CD14-positive monocyte (primary cell): ENCODE measurements around the gene ADM2. TPM values are rescaled to one million over a fixed set of nuclear protein-coding genes. Genes with fewer than 3 reads are reported as not detected.

Experiments
- DNase-seq, 3 donors: peaks; one replicate each; pipeline ENCODE4 v3.0.0-alpha.2; 2011 to 2022
- H2AFZ ChIP-seq: 2 replicates; pipeline ENCODE4 v1.6.0; 2012; ENCODE audit warnings: mild to moderate bottlenecking, low read depth, low read length, inconsistent platforms; ENCODE audit not compliant: insufficient read depth, poor library complexity, severe bottlenecking
- H3K27ac ChIP-seq, 2 donors: 1 replicate in 1 of 2; 2 replicates in 1 of 2; pipeline ENCODE4 v1.5.1; 2012 to 2013; ENCODE audit warnings: low read length in 2 of 2, control low read depth in 1 of 2, inconsistent platforms in 1 of 2, low read depth in 1 of 2, mild to moderate bottlenecking in 1 of 2
- H3K27me3 ChIP-seq, 2 donors: one replicate each; pipeline versions ENCODE4 v1.6.0 to v1.6.1; 2011 to 2013; ENCODE audit warnings: low read length in 2 of 2; ENCODE audit not compliant: control insufficient read depth in 2 of 2, insufficient read depth in 2 of 2
- H3K36me3 ChIP-seq, 2 donors: replicated peaks in 1 of 2; 1 replicate in 1 of 2; 2 replicates in 1 of 2; pipeline versions ENCODE4 v1.5.1 to v1.6.1; 2012 to 2013; ENCODE audit warnings: low read length in 2 of 2, control low read depth in 1 of 2, inconsistent platforms in 1 of 2, mild to moderate bottlenecking in 1 of 2; ENCODE audit not compliant: insufficient read depth in 2 of 2, control insufficient read depth in 1 of 2
- H3K4me1 ChIP-seq, 2 donors: 1 replicate in 1 of 2; 2 replicates in 1 of 2; pipeline versions ENCODE4 v1.5.1 to v1.6.1; 2012 to 2013; ENCODE audit warnings: low read length in 2 of 2, control low read depth in 1 of 2, inconsistent platforms in 1 of 2, mild to moderate bottlenecking in 1 of 2, moderate library complexity in 1 of 2; ENCODE audit not compliant: insufficient read depth in 2 of 2, control insufficient read depth in 1 of 2
- H3K4me2 ChIP-seq: replicated peaks from 2 replicates; pipeline ENCODE3; 2012; ENCODE audit warnings: low read length, moderate library complexity, mild to moderate bottlenecking; ENCODE audit not compliant: poor library complexity, severe bottlenecking; ENCODE audit errors: extremely low read depth
- H3K4me3 ChIP-seq, 3 experiments: fragments of 200-600 bp in 1 of 3; sonication (generic) in 1 of 3; replicated peaks in 1 of 3; 1 replicate in 2 of 3; 2 replicates in 1 of 3; pipeline ENCODE4 v1.5.1; 2011 to 2013; ENCODE audit warnings: low read length in 3 of 3, mild to moderate bottlenecking in 3 of 3, control low read depth in 2 of 3, low read depth in 2 of 3, inconsistent platforms in 1 of 3, moderate library complexity in 1 of 3
- H3K79me2 ChIP-seq: 2 replicates; pipeline ENCODE4 v1.6.0; 2012; ENCODE audit warnings: mild to moderate bottlenecking, control low read depth, inconsistent platforms, low read length, moderate library complexity; ENCODE audit not compliant: insufficient read depth
- H3K9ac ChIP-seq: 2 replicates; pipeline ENCODE4 v1.6.0; 2017; ENCODE audit warnings: low read length, mild to moderate bottlenecking; ENCODE audit not compliant: insufficient read depth, poor library complexity, severe bottlenecking
- H3K9me3 ChIP-seq, 2 donors: replicated peaks in 1 of 2; 1 replicate in 1 of 2; 2 replicates in 1 of 2; pipeline versions ENCODE4 v1.5.1 to v1.6.1; 2012 to 2013; ENCODE audit warnings: low read length in 2 of 2, control low read depth in 1 of 2; ENCODE audit not compliant: control insufficient read depth in 1 of 2, insufficient read depth in 1 of 2
- H4K20me1 ChIP-seq: 2 replicates; pipeline ENCODE4 v1.6.0; 2012; ENCODE audit warnings: mild to moderate bottlenecking, low read length, control low read depth, moderate library complexity; ENCODE audit not compliant: insufficient read depth
- H3K27ac Mint-ChIP-seq, 7 donors: one replicate each; pipeline ENCODE4 v1.8.0; 2020; ENCODE audit warnings: mild to moderate bottlenecking in 7 of 7, mixed read lengths in 7 of 7, moderate library complexity in 6 of 7, inconsistent platforms in 2 of 7
- H3K27me3 Mint-ChIP-seq, 3 donors: one replicate each; pipeline ENCODE4 v1.8.0; 2021 to 2022; ENCODE audit warnings: low read depth in 3 of 3, mild to moderate bottlenecking in 3 of 3, mixed read lengths in 3 of 3, moderate library complexity in 3 of 3, inconsistent platforms in 1 of 3
- H3K36me3 Mint-ChIP-seq, 2 donors: one replicate each; pipeline ENCODE4 v1.8.0; 2020; ENCODE audit warnings: mixed read lengths in 2 of 2, inconsistent platforms in 1 of 2, mild to moderate bottlenecking in 1 of 2
- H3K4me1 Mint-ChIP-seq: one replicate; pipeline ENCODE4 v1.8.0; 2020; ENCODE audit warnings: mild to moderate bottlenecking, mixed read lengths
- H3K4me3 Mint-ChIP-seq, 2 donors: one replicate each; pipeline ENCODE4 v1.8.0; 2020; ENCODE audit warnings: mild to moderate bottlenecking in 2 of 2, mixed read lengths in 2 of 2, moderate library complexity in 1 of 2
- H3K9me3 Mint-ChIP-seq, 7 donors: one replicate each; pipeline ENCODE4 v1.8.0; 2020 to 2022; ENCODE audit warnings: mixed read lengths in 7 of 7, mild to moderate bottlenecking in 6 of 7, moderate library complexity in 6 of 7, inconsistent platforms in 2 of 7
- WGBS: methylation state at CpG from one replicate; pipeline ENCODE4 v1.1.5; 2013; ENCODE audit warnings: missing lambda C conversion rate; ENCODE audit not compliant: insufficient coverage; 5-methylcytosine and 5-hydroxymethylcytosine counted together
- intact Hi-C, 2 donors: fragments of 100-400 bp; cut with micrococcal nuclease; formaldehyde crosslinking; loops; one replicate each; pipeline versions ENCODE4 v1.15.0 to v1.15.1; 2023
- polyA plus RNA-seq, 3 donors: library from polyadenylated mRNA; depleted of rRNA in 1 of 3; unstranded in 2 of 3; stranded (reverse) in 1 of 3; fragments of 300-500 nt in 2 of 3; fragments of >200 nt in 1 of 3; fragmentation: Illumina TruSeq in 2 of 3; gene quantifications; 1 replicate in 2 of 3; 2 replicates in 1 of 3; pipeline ENCODE4 v1.2.3, GENCODE V29; 2012 to 2021
- TF ChIP-seq, protein P1 (sequence below): fragments of 200-600 bp; IDR thresholded peaks from one replicate; pipeline ENCODE4 v1.8.0; 2022; ENCODE audit warnings: antibody characterized with exemption, mild to moderate bottlenecking

Gene ADM2
- polyA plus RNA-seq, 3 donors, result 0.05 TPM; not detected in 2

- H3K79me2 ChIP-seq, result no peaks in the 10 kb centered on the region
- no peaks in the 10 kb centered on the region for H3K9me3 ChIP-seq
- H4K20me1 ChIP-seq, result peaks cover 8% of the 10 kb centered on the region
- no peak overlapping the region for H3K4me3 Mint-ChIP-seq
- H3K9me3 Mint-ChIP-seq, result peaks cover 0 to 3% (median 0%) of the 10 kb centered on the region in 7 donors
- no peaks in the 10 kb centered on the region for H3K27me3 ChIP-seq
- DNase-seq, result no peak
- no peak overlapping the region for H3K27ac Mint-ChIP-seq
- no peak overlapping the region for H3K27ac ChIP-seq
- H3K36me3 Mint-ChIP-seq, result peaks cover 73 to 93% of the 10 kb centered on the region in 2 donors
- TF ChIP-seq, protein P1, sequence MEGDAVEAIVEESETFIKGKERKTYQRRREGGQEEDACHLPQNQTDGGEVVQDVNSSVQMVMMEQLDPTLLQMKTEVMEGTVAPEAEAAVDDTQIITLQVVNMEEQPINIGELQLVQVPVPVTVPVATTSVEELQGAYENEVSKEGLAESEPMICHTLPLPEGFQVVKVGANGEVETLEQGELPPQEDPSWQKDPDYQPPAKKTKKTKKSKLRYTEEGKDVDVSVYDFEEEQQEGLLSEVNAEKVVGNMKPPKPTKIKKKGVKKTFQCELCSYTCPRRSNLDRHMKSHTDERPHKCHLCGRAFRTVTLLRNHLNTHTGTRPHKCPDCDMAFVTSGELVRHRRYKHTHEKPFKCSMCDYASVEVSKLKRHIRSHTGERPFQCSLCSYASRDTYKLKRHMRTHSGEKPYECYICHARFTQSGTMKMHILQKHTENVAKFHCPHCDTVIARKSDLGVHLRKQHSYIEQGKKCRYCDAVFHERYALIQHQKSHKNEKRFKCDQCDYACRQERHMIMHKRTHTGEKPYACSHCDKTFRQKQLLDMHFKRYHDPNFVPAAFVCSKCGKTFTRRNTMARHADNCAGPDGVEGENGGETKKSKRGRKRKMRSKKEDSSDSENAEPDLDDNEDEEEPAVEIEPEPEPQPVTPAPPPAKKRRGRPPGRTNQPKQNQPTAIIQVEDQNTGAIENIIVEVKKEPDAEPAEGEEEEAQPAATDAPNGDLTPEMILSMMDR, result no peak
- peaks cover 94 to 98% of the 10 kb centered on the region in 2 donors for H3K36me3 ChIP-seq
- no peak overlapping the region for H3K4me3 ChIP-seq
- no peak overlapping the region for H3K4me2 ChIP-seq
- WGBS, result 96% methylated on average over 22 of the region's 22 CpGs
- H3K27me3 Mint-ChIP-seq, result peaks cover 0 to 3% (median 0%) of the 10 kb centered on the region in 3 donors
- H3K9ac ChIP-seq, result no peak overlapping the region
- no peak overlapping the region for H2AFZ ChIP-seq
- H3K4me1 ChIP-seq, result no peaks in the 10 kb centered on the region
- no peaks in the 10 kb centered on the region for H3K4me1 Mint-ChIP-seq
- intact Hi-C loops, result no loop called here
Observed at GRCh38 chr22:50459016-50459415, 22.3 kb upstream of the ADM2 start.

DNA sequence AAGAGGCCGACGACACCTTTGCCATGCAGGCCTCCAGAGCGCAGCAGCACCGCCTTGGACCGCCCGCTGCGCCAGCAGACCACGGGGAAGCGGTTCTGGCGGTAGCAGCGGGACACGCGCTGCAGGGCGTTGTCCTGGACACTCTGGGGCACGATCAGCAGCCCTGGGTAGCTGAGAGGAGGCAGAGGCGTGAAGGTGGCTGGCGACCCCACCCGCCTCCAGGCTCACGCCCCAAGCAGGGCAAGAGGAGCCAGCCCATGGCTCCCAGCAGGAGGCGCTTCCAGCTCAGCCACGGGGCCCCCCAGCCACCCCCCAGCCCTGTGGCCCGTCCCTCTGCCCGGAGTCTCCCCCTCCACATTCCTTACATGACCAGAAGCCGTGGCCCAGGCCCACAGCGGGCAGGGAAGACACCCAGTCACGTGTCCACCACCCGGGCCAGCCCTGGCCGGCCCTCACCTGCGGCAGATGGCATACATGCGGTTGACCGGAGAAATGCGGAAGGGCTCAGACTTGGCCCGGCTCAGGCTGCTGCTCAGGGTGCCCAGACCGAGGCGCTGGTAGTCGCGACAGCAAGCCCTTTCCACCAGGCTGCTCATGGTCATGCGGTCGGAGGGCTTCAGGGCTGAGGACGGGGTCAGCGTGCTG, 21.7 kb upstream of the ADM2 start:
- WGBS, result 95% methylated on average over 41 of the region's 41 CpGs
- peaks cover 94 to 98% of the 10 kb centered on the region in 2 donors for H3K36me3 ChIP-seq
- no peak overlapping the region for H3K4me2 ChIP-seq
- Mint-ChIP-seq H3K9me3 (peaks cover 0 to 3% (median 0%) of the 10 kb centered on the region in 7 donors), H3K4me3 (no peak overlapping the region), H3K27me3 (peaks cover 0 to 3% (median 0%) of the 10 kb centered on the region in 3 donors), H3K27ac (no peak overlapping the region), H3K36me3 (peaks cover 73 to 93% of the 10 kb centered on the region in 2 donors), H3K4me1 (no peaks in the 10 kb centered on the region)
- H4K20me1 ChIP-seq, result peaks cover 12% of the 10 kb centered on the region
- intact Hi-C loops, result no loop called here
- H3K9ac ChIP-seq, result no peak overlapping the region
- no peaks in the 10 kb centered on the region for H3K79me2 ChIP-seq
- no peak overlapping the region for H3K27ac ChIP-seq
- H3K4me3 ChIP-seq, result no peak overlapping the region
- TF ChIP-seq, protein P1, result no peak
- H3K9me3 ChIP-seq, result no peaks in the 10 kb centered on the region
- no peak overlapping the region for H2AFZ ChIP-seq
- DNase-seq, result no peak
- no peaks in the 10 kb centered on the region for H3K27me3 ChIP-seq
- H3K4me1 ChIP-seq, result no peaks in the 10 kb centered on the region
